GM18909 (cell line): ENCODE measurements around the gene IL26.

Source experiments
- ATAC-seq: cut with Tn5 transposase; IDR thresholded peaks from one replicate; pipeline ENCODE4 v1.9.1; 2021; ENCODE audit warnings: mild to moderate bottlenecking; ENCODE audit not compliant: unreplicated experiment, poor library complexity

IL26 gene

GRCh38 chr12:68162374-68162773, 63.2 kb downstream of the IL26 start:
- ATAC-seq = no peak

- peak; percentile 63 for ATAC-seq
These were observed 65.8 kb downstream of the IL26 start, which contains the start of gene IFNG for GRCh38 chr12:68159681-68160304. IFNG (minus strand) TSS chr12:68159740; CDS start chr12:68159615, 125 bp downstream.

- no peak for ATAC-seq
These were observed 67.2 kb downstream of the IL26 start for GRCh38 chr12:68158432-68158831.

GRCh38 chr12:68157380-68157779, 68.2 kb downstream of the IL26 start:
- ATAC-seq = no peak

GRCh38 chr12:68156636-68157035, 69.0 kb downstream of the IL26 start:
- ATAC-seq = no peak

GRCh38 chr12:68154779-68155178, 70.8 kb downstream of the IL26 start:
- ATAC-seq = no peak
